Measurements from ENCODE around the gene FARS2. TPM values are rescaled to one million over a fixed set of nuclear protein-coding genes. Genes with fewer than 3 reads are reported as not detected.

The FARS2 gene
- polyA plus RNA-seq, 1 of the 3 experiments (the other 2 are of a cell fraction), result 12.5 TPM

- POLR2A ChIA-PET, result interaction anchor here (0.6 kb wide), 1 partner anchor 164 kb away, joined by 3 read pairs; no protein-coding TSS in a partner anchor
These were observed 78.5 kb downstream of the FARS2 start for GRCh38 chr6:5339786-5340185.

GRCh38 chr6:5341845-5342244, 80.5 kb downstream of the FARS2 start:
- Histone ChIP-seq H3K36me3 (replicated peaks in 1 of 2; ENCODE audit: control insufficient read depth in 1 of 2, insufficient read depth in 2 of 2, low read length in 1 of 2) (no peaks in the 10 kb centered on the region), H3K9me3 (no peaks in the 10 kb centered on the region), H3K4me3 (ENCODE audit: low read depth in 2 of 2, low read length in 1 of 2) (no peak overlapping the region), H3K4me2 (no peak overlapping the region), H3F3A (replicated peaks; ENCODE audit: insufficient read depth) (no peaks in the 10 kb centered on the region), H3K27ac (ENCODE audit: low read depth in 2 of 2, low read length in 1 of 2) (no peak overlapping the region), H3K4me1 (ENCODE audit: control insufficient read depth in 1 of 2, insufficient read depth in 2 of 2, low read depth in 1 of 2, low read length in 1 of 2) (peaks cover 0 to 8% of the 10 kb centered on the region in 2 experiments; a peak in 1 of 4 replicates), H3K9me2 (no peaks in the 10 kb centered on the region), H3K27me3 (ENCODE audit: insufficient read depth) (no peaks in the 10 kb centered on the region), H3K9ac (no peak overlapping the region), H4K20me1 (ENCODE audit: insufficient read depth) (no peaks in the 10 kb centered on the region), H2AFZ (ENCODE audit: low read depth) (no peak overlapping the region), H3K79me2 (ENCODE audit: insufficient read depth) (0 out of 2 replicates have a peak, but pooled peaks cover 5% of the 10 kb centered on the region)
- ChIA-PET CTCF (no interaction called here), POLR2A (no interaction called here)
- no peak for DNase-seq
- TF ChIP-seq PBX3 (IDR thresholded peaks at IDR 0.05) (no peak), EP300 (IDR thresholded peaks at IDR 0.05; ENCODE audit: borderline replicate concordance in 1 of 2, low read depth in 1 of 2, low read length in 1 of 2) (no peak), TEAD4 (IDR thresholded peaks at IDR 0.05; ENCODE audit: borderline replicate concordance, insufficient read depth) (no peak), RCOR1 (IDR thresholded peaks at IDR 0.05; ENCODE audit: low read length) (no peak), NFIC (IDR thresholded peaks at IDR 0.05; ENCODE audit: borderline replicate concordance) (no peak), MEF2A (IDR thresholded peaks at IDR 0.05; ENCODE audit: borderline replicate concordance, low read depth) (no peak), TCF12 (IDR thresholded peaks at IDR 0.05) (no peak), RAD21 (IDR thresholded peaks at IDR 0.05; ENCODE audit: low read length) (no peak), RFX5 (IDR thresholded peaks at IDR 0.05; ENCODE audit: low read length) (no peak), IRF3 (IDR thresholded peaks at IDR 0.05; ENCODE audit: low read depth, low read length) (no peak), NRF1 (IDR thresholded peaks at IDR 0.05; ENCODE audit: low read depth, low read length) (no peak), FOSL2 (IDR thresholded peaks at IDR 0.05; ENCODE audit: borderline replicate concordance, low read depth) (no peak), MAX (IDR thresholded peaks at IDR 0.05; ENCODE audit: low read depth) (no peak)

More at GRCh38 chr6:5339786-5340185, 78.5 kb downstream of the FARS2 start:
- no peak overlapping the region for H2AFZ ChIP-seq (ENCODE audit: low read depth)
- no peaks in the 10 kb centered on the region for H3K36me3 ChIP-seq (replicated peaks in 1 of 2; ENCODE audit: control insufficient read depth in 1 of 2, insufficient read depth in 2 of 2, low read length in 1 of 2)
- CTCF ChIA-PET, result no interaction called here
- H3K4me2 ChIP-seq, result no peak overlapping the region
- no peaks in the 10 kb centered on the region for H3K27me3 ChIP-seq (ENCODE audit: insufficient read depth)
- no peak overlapping the region for H3K9ac ChIP-seq
- H3K9me3 ChIP-seq, result no peaks in the 10 kb centered on the region
- no peak overlapping the region for H3K4me3 ChIP-seq (ENCODE audit: low read depth in 2 of 2, low read length in 1 of 2)
- peaks cover 0 to 8% of the 10 kb centered on the region in 2 experiments; a peak in 1 of 4 replicates for H3K4me1 ChIP-seq (ENCODE audit: control insufficient read depth in 1 of 2, insufficient read depth in 2 of 2, low read depth in 1 of 2, low read length in 1 of 2)
- no peak for DNase-seq
- WGBS (ENCODE audit: low lambda C conversion rate), result 85% methylated on average over 3 of the region's 3 CpGs
- H3F3A ChIP-seq (replicated peaks; ENCODE audit: insufficient read depth), result no peaks in the 10 kb centered on the region
- no peak overlapping the region for H3K27ac ChIP-seq (ENCODE audit: low read depth in 2 of 2, low read length in 1 of 2)
- no peaks in the 10 kb centered on the region for H3K9me2 ChIP-seq
- TF ChIP-seq RXRA (IDR thresholded peaks at IDR 0.05; ENCODE audit: borderline replicate concordance, low read depth) (no peak), JUND (IDR thresholded peaks at IDR 0.05) (no peak), TAF1 (IDR thresholded peaks at IDR 0.05; ENCODE audit: borderline replicate concordance, low read depth, low read length) (no peak), POLR2AphosphoS5 (IDR thresholded peaks at IDR 0.05; ENCODE audit: low read depth, low read length) (no peak), PBX3 (IDR thresholded peaks at IDR 0.05) (no peak), CHD2 (IDR thresholded peaks at IDR 0.05; ENCODE audit: low read length, partially characterized antibody) (no peak), TEAD4 (IDR thresholded peaks at IDR 0.05; ENCODE audit: borderline replicate concordance, insufficient read depth) (no peak), MEF2A (IDR thresholded peaks at IDR 0.05; ENCODE audit: borderline replicate concordance, low read depth) (no peak), SMC3 (IDR thresholded peaks at IDR 0.05; ENCODE audit: low read depth, low read length) (no peak), MAX (IDR thresholded peaks at IDR 0.05; ENCODE audit: low read depth) (no peak), CTCF (IDR thresholded peaks at IDR 0.05) (no peak)
- no peaks in the 10 kb centered on the region for H4K20me1 ChIP-seq (ENCODE audit: insufficient read depth)
- H3K79me2 ChIP-seq (ENCODE audit: insufficient read depth), result 0 out of 2 replicates have a peak, but pooled peaks cover 5% of the 10 kb centered on the region
